Activated gamma-delta T cell treated with anti-CD3 and anti-CD28 coated beads, Interleukin-2, amount 50 U/mL, for 16 hours (primary cell): ENCODE data around the gene CMTM4.
"Not testable (repeated sequence)": the region's sequence is repeated elsewhere in the genome, so short reads cannot be mapped to it uniquely, and the experiment has no call there.

Experiments used
- DNase-seq: peaks from one replicate; pipeline ENCODE4 v3.0.0-alpha.2; 2020; ENCODE audit warnings: low read depth

The CMTM4 gene

GRCh38 chr16:66641387-66641786, 55.2 kb downstream of the CMTM4 start:
- DNase-seq = no peak

GRCh38 chr16:66640724-66641314, 55.7 kb downstream of the CMTM4 start:
- DNase-seq = no peak

- DNase-seq = no peak
Observed at GRCh38 chr16:66639091-66639885, 57.3 kb downstream of the CMTM4 start.

GRCh38 chr16:66637806-66638205, 58.7 kb downstream of the CMTM4 start:
- no peak for DNase-seq

- no peak for DNase-seq
Observed at GRCh38 chr16:66636199-66636598, 60.3 kb downstream of the CMTM4 start.

- no peak for DNase-seq
Observed at GRCh38 chr16:66635406-66635805, 61.1 kb downstream of the CMTM4 start.

- no peak for DNase-seq
Observed at GRCh38 chr16:66634527-66635196, 61.9 kb downstream of the CMTM4 start.

- DNase-seq = not testable (repeated sequence)
Observed at GRCh38 chr16:66631558-66631957, 65.0 kb downstream of the CMTM4 start.

GRCh38 chr16:66630561-66631260, 65.8 kb downstream of the CMTM4 start:
- DNase-seq = not testable (repeated sequence)

GRCh38 chr16:66629856-66630255, 66.7 kb downstream of the CMTM4 start:
- no peak for DNase-seq

GRCh38 chr16:66627611-66628378, 68.7 kb downstream of the CMTM4 start:
- DNase-seq = not testable (repeated sequence)

GRCh38 chr16:66623755-66624154, 72.8 kb downstream of the CMTM4 start:
- no peak for DNase-seq

GRCh38 chr16:66622863-66623262, 73.7 kb downstream of the CMTM4 start:
- DNase-seq = no peak

- no peak for DNase-seq
Observed at GRCh38 chr16:66621973-66622372, 74.6 kb downstream of the CMTM4 start.

- no peak for DNase-seq
Observed at GRCh38 chr16:66620429-66620795, 76.1 kb downstream of the CMTM4 start.

- DNase-seq = no peak
Observed at GRCh38 chr16:66619534-66620428, 76.8 kb downstream of the CMTM4 start.

GRCh38 chr16:66618588-66619375, 77.8 kb downstream of the CMTM4 start:
- no peak for DNase-seq

- no peak for DNase-seq
Observed at GRCh38 chr16:66617728-66618127, 78.8 kb downstream of the CMTM4 start.

- no peak for DNase-seq
Observed at GRCh38 chr16:66617010-66617434, 79.5 kb downstream of the CMTM4 start.

- no peak for DNase-seq
Observed at GRCh38 chr16:66616592-66616991, 80.0 kb downstream of the CMTM4 start.
